PFSK-1 (cell line): ENCODE results near the gene HMCN2.

Experiments
- FOXP2 ChIP-seq: optimal IDR thresholded peaks from 2 replicates; pipeline ENCODE3; 2011; ENCODE audit warnings: borderline replicate concordance, control low read depth, inconsistent platforms; ENCODE audit not compliant: insufficient read depth; ENCODE audit errors: extremely low read length, extremely low read depth
- POLR2AphosphoS5 ChIP-seq: IDR thresholded peaks from 2 replicates; pipeline ENCODE4 v1.6.1; 2012; ENCODE audit warnings: low read depth, mild to moderate bottlenecking, control low read depth, low read length, moderate library complexity
- SIN3A ChIP-seq: IDR thresholded peaks from 2 replicates; pipeline ENCODE4 v1.6.1; 2012; ENCODE audit warnings: mild to moderate bottlenecking, low read length, moderate library complexity, borderline replicate concordance; ENCODE audit not compliant: insufficient read depth
- TAF1 ChIP-seq: IDR thresholded peaks from 2 replicates; pipeline ENCODE4 v1.6.1; 2012; ENCODE audit warnings: low read length, control low read depth, borderline replicate concordance; ENCODE audit not compliant: insufficient read depth

GRCh38 chr9:130448771-130449603 lies 183.4 kb downstream of the HMCN2 start:
- TF ChIP-seq SIN3A (no peak), TAF1 (no peak), POLR2AphosphoS5 (no peak), FOXP2 (no peak)
